Sigmoid colon (tissue), 4 donors: ENCODE data around the gene NDRG2.
A peak's percentile ranks its signal among the peaks of the same experiment; 100 is the strongest.

Source experiments
- CTCF ChIP-seq, 4 experiments: fragments of 450-650 bp in 3 of 4; fragments of 200-600 bp in 1 of 4; IDR thresholded peaks; one replicate each; pipeline ENCODE4 v1.5.1; 2016 to 2019; ENCODE audit warnings: antibody characterized with exemption in 4 of 4, mild to moderate bottlenecking in 3 of 4, moderate library complexity in 2 of 4
- EP300 ChIP-seq, 4 donors: sonication (generic); formaldehyde crosslinking; IDR thresholded peaks; one replicate each; pipeline ENCODE4 v1.6.1; 2017; ENCODE audit warnings: antibody characterized with exemption in 4 of 4
- POLR2A ChIP-seq, 2 donors: fragments of 450-650 bp; IDR thresholded peaks; one replicate each; pipeline ENCODE4 v1.6.1; 2016; ENCODE audit warnings: antibody characterized with exemption in 2 of 2, mild to moderate bottlenecking in 2 of 2, moderate library complexity in 2 of 2
- POLR2AphosphoS5 ChIP-seq, 4 donors: sonication (generic); formaldehyde crosslinking; IDR thresholded peaks; one replicate each; pipeline ENCODE4 v1.6.1; 2017; ENCODE audit warnings: antibody characterized with exemption in 4 of 4

DNA sequence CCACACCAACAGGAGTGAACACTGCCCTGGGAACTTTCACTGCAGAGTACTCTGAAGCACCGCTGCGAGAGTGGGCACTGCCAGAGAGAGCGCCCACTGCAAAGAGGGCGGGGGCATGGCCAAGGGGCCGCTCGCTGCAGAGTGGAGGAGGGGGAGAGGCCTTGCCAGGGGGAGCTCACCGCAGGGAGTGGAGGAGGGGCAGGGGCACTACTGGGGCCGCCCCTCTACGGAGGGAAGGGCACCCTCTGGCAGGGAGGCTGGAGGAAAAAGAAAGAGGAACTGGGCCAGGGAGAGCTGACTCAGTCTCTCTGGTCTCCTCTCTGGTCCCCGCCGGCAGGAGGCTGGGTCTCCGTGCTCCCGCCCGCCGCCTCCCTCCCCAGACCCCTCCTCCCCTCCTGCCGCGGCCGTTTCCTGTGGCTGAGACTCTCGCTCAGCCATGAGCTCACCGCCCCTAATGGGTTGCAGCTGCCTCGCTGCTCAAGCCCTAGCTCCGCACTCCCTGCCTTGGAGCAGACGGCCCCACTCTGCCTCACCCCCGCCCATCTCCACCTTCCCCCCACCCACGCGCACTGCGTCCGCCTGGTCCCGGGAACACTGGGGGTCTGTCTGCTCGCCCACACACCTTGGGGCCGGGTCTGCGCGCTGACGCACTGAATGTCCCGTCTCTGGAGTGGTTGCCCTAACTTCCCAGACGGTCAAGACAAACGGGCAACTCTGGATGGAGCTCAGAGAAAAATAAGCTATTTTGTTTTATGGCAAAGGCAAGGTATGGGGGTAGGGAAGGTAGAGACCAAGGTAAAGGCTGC lies 46.6 kb upstream of the NDRG2 start:
- TF ChIP-seq POLR2A (IDR thresholded peaks at IDR 0.05) (no peak), CTCF (IDR thresholded peaks at IDR 0.05) (no peak), POLR2AphosphoS5 (IDR thresholded peaks at IDR 0.05) (peak in 3 of 4 donors; percentile 34 to 72 (median 52)), EP300 (IDR thresholded peaks at IDR 0.05) (no peak)
